H1 (cell line): Measurements from ENCODE around the gene PAIP1.

Experiments
- BCL11A ChIP-seq, 2 experiments: IDR thresholded peaks; one replicate each; pipeline ENCODE4 v1.6.1; 2011; ENCODE audit warnings: low read depth in 2 of 2, low read length in 2 of 2, mild to moderate bottlenecking in 2 of 2
- CREB1 ChIP-seq: IDR thresholded peaks from 2 replicates; pipeline ENCODE4 v1.6.1; 2012; ENCODE audit warnings: inconsistent platforms
- CTCF ChIP-seq, 3 experiments: IDR thresholded peaks; 1 replicate in 2 of 3; 2 replicates in 1 of 3; pipeline versions ENCODE4 v1.5.1 to v1.6.1; 2011; ENCODE audit warnings: low read length in 3 of 3, mild to moderate bottlenecking in 3 of 3, inconsistent platforms in 2 of 3, low read depth in 1 of 3, moderate library complexity in 1 of 3; ENCODE audit not compliant: insufficient read depth in 1 of 3; ENCODE audit errors: control extremely low read depth in 1 of 3
- EP300 ChIP-seq, 2 experiments: IDR thresholded peaks; 1 replicate in 1 of 2; 2 replicates in 1 of 2; pipeline ENCODE4 v1.6.1; 2011 to 2012; ENCODE audit warnings: low read depth in 2 of 2, low read length in 2 of 2, mild to moderate bottlenecking in 2 of 2, borderline replicate concordance in 1 of 2, inconsistent platforms in 1 of 2, moderate library complexity in 1 of 2
- EZH2 ChIP-seq: fragments of 200-600 bp; sonication (generic); IDR thresholded peaks from 2 replicates; pipeline ENCODE4 v1.7.1; 2012; ENCODE audit warnings: low read depth, mild to moderate bottlenecking, moderate library complexity, low read length, inconsistent platforms; ENCODE audit not compliant: severe bottlenecking
- KDM1A ChIP-seq: fragments of 200-600, 300-600 bp; sonication (generic); IDR thresholded peaks from 2 replicates; pipeline ENCODE4 v1.7.1; 2016; ENCODE audit warnings: mild to moderate bottlenecking, low read length, borderline replicate concordance
- MAX ChIP-seq: IDR thresholded peaks from 2 replicates; pipeline ENCODE4 v1.6.1; 2012; ENCODE audit warnings: inconsistent platforms
- POLR2A ChIP-seq, 2 experiments: IDR thresholded peaks; 1 replicate in 1 of 2; 2 replicates in 1 of 2; pipeline ENCODE4 v1.6.1; 2011; ENCODE audit warnings: low read depth in 2 of 2, low read length in 2 of 2, mild to moderate bottlenecking in 2 of 2; ENCODE audit errors: control extremely low read depth in 1 of 2
- POLR2AphosphoS5 ChIP-seq: IDR thresholded peaks from 2 replicates; pipeline ENCODE4 v1.6.1; 2011; ENCODE audit warnings: low read depth, low read length
- SIX5 ChIP-seq: IDR thresholded peaks from 2 replicates; pipeline ENCODE4 v1.6.1; 2011; ENCODE audit warnings: mild to moderate bottlenecking, low read depth, low read length
- SP2 ChIP-seq: IDR thresholded peaks from 2 replicates; pipeline ENCODE4 v1.6.1; 2012; ENCODE audit warnings: mild to moderate bottlenecking, low read length, inconsistent platforms
- TAF1 ChIP-seq: IDR thresholded peaks from 2 replicates; pipeline ENCODE4 v1.6.1; 2011; ENCODE audit warnings: mild to moderate bottlenecking, low read depth, low read length
- USF2 ChIP-seq: IDR thresholded peaks from 2 replicates; pipeline ENCODE4 v1.6.1; 2011; ENCODE audit warnings: low read length, improper control_type of control experiment

- TF ChIP-seq CTCF (IDR thresholded peaks at IDR 0.05; ENCODE audit: control extremely low read depth in 1 of 3, insufficient read depth in 1 of 3, low read depth in 1 of 3, low read length in 3 of 3), result no peak
- TF ChIP-seq EP300 (IDR thresholded peaks at IDR 0.05; ENCODE audit: borderline replicate concordance in 1 of 2, low read depth in 2 of 2, low read length in 2 of 2), result no peak
- no peak for TF ChIP-seq EZH2
- no peak for TF ChIP-seq POLR2A (IDR thresholded peaks at IDR 0.05; ENCODE audit: control extremely low read depth in 1 of 2, low read depth in 2 of 2, low read length in 2 of 2)
- TF ChIP-seq KDM1A, result no peak
- TF ChIP-seq CREB1, result no peak
- no peak for TF ChIP-seq TAF1
- no peak for TF ChIP-seq SIX5
- no peak for TF ChIP-seq MAX
- no peak for TF ChIP-seq POLR2AphosphoS5
- no peak for TF ChIP-seq SP2
- no peak for TF ChIP-seq USF2
- TF ChIP-seq BCL11A (IDR thresholded peaks at IDR 0.05; ENCODE audit: low read depth in 2 of 2, low read length in 2 of 2), result no peak
These were observed 8.5 kb downstream of the PAIP1 start for GRCh38 chr5:43548358-43548757.
